HepG2 (cell line): ENCODE results near the gene PRKCZ. TPM values are rescaled to one million over a fixed set of nuclear protein-coding genes. Genes with fewer than 3 reads are reported as not detected.
A peak's percentile ranks its signal among the peaks of the same experiment; 100 is the strongest.

ENCODE experiments used
- BCL3 ChIP-seq: sonication (generic); formaldehyde crosslinking; IDR thresholded peaks from 2 replicates; pipeline ENCODE4 v1.5.1; 2020; ENCODE audit warnings: mild to moderate bottlenecking, missing genetic modification reagents, moderate library complexity
- FIP1L1 ChIP-seq: fragments of 200-400 bp; formaldehyde crosslinking; IDR thresholded peaks from 2 replicates; pipeline ENCODE4 v1.6.1; 2018; ENCODE audit warnings: low read depth, mild to moderate bottlenecking, low read length, moderate library complexity, borderline replicate concordance; ENCODE audit not compliant: insufficient read depth
- GABPB1 ChIP-seq: IDR thresholded peaks from 2 replicates; pipeline ENCODE4 v1.6.1; 2016; ENCODE audit warnings: mild to moderate bottlenecking, missing genetic modification reagents, moderate library complexity, missing compliant biosample characterization
- HDAC2 ChIP-seq: sonication (generic); formaldehyde crosslinking; IDR thresholded peaks from 2 replicates; pipeline ENCODE4 v1.4.0; 2020; ENCODE audit warnings: missing genetic modification reagents
- HINFP ChIP-seq: sonication (generic); formaldehyde crosslinking; IDR thresholded peaks from 2 replicates; pipeline ENCODE4 v1.4.0; 2020; ENCODE audit warnings: low read depth, mild to moderate bottlenecking, missing genetic modification reagents
- KLF11 ChIP-seq: IDR thresholded peaks from 2 replicates; pipeline ENCODE4 v1.6.1; 2016; ENCODE audit warnings: missing compliant biosample characterization
- NFYC ChIP-seq: IDR thresholded peaks from 2 replicates; pipeline ENCODE4 v1.6.1; 2016; ENCODE audit warnings: missing genetic modification reagents, missing compliant biosample characterization
- TCF7L2 ChIP-seq: IDR thresholded peaks from 2 replicates; pipeline ENCODE4 v1.6.1; 2011; ENCODE audit warnings: mild to moderate bottlenecking, low read depth, low read length, moderate library complexity
- ZBTB37 ChIP-seq: sonication (generic); formaldehyde crosslinking; IDR thresholded peaks from 2 replicates; pipeline ENCODE4 v1.4.0; 2020; ENCODE audit warnings: mild to moderate bottlenecking, missing genetic modification reagents
- ZFX ChIP-seq: sonication (generic); formaldehyde crosslinking; IDR thresholded peaks from 2 replicates; pipeline ENCODE4 v1.4.0; 2020; ENCODE audit warnings: mild to moderate bottlenecking, low read depth, missing genetic modification reagents, moderate library complexity
- ZNF20 ChIP-seq: sonication (generic); formaldehyde crosslinking; IDR thresholded peaks from 2 replicates; pipeline ENCODE4 v1.4.0; 2020; ENCODE audit warnings: mild to moderate bottlenecking, moderate library complexity, missing genetic modification reagents
- ZNF280D ChIP-seq: sonication (generic); formaldehyde crosslinking; IDR thresholded peaks from 2 replicates; pipeline ENCODE4 v1.5.1; 2020; ENCODE audit warnings: mild to moderate bottlenecking, missing genetic modification reagents
- ZNF317 ChIP-seq: sonication (generic); formaldehyde crosslinking; IDR thresholded peaks from 2 replicates; pipeline ENCODE4 v1.5.0; 2020; ENCODE audit warnings: mild to moderate bottlenecking, missing genetic modification reagents
- ZNF503 ChIP-seq: sonication (generic); formaldehyde crosslinking; IDR thresholded peaks from 2 replicates; pipeline ENCODE4 v1.4.0; 2020; ENCODE audit warnings: missing genetic modification reagents
- ZNF530 ChIP-seq: sonication (generic); formaldehyde crosslinking; IDR thresholded peaks from 2 replicates; pipeline ENCODE4 v1.5.0; 2020; ENCODE audit warnings: low read depth, mild to moderate bottlenecking, missing genetic modification reagents
- ZNF788 ChIP-seq: sonication (generic); formaldehyde crosslinking; IDR thresholded peaks from 2 replicates; pipeline ENCODE4 v1.5.0; 2020; ENCODE audit warnings: mild to moderate bottlenecking, missing genetic modification reagents, borderline replicate concordance
- ZNF800 ChIP-seq: sonication (generic); formaldehyde crosslinking; IDR thresholded peaks from 2 replicates; pipeline ENCODE4 v1.4.0; 2020; ENCODE audit warnings: missing genetic modification reagents
- polyA plus RNA-seq, 8 experiments: library from polyadenylated mRNA; depleted of rRNA in 3 of 8; stranded (reverse) in 7 of 8; unstranded in 1 of 8; fragments of >200 nt; fragmentation: Illumina TruSeq in 4 of 8; extraction: Trizol in 4 of 8; gene quantifications; 2 replicates each; pipeline versions ENCODE4 v1.2.1 to v1.2.3, GENCODE V29; 2011 to 2016; ENCODE audit warnings: low read depth in 4 of 8, missing spikeins in 1 of 8, mixed read lengths in 1 of 8; ENCODE audit not compliant: insufficient read depth in 1 of 8
- total RNA-seq, 5 experiments: library from RNA; depleted of rRNA; stranded (reverse); fragments of >200 nt; fragmentation: Illumina TruSeq; extraction: Trizol; gene quantifications; 2 replicates each; pipeline ENCODE4 v1.2.3, GENCODE V29; 2016; ENCODE audit warnings: low read depth in 1 of 5

Gene PRKCZ
- total and polyA plus RNA-seq, 2 of the 13 experiments (the other 11 are each of a cell fraction or from before 2014, with no cell fraction given) = 34.7 to 85.2 TPM

GRCh38 chr1:2049718-2050431 lies at the start of gene PRKCZ (continued):
- TF ChIP-seq HINFP = peak; percentile 98
- TF ChIP-seq NFYC (CRISPR knock-in tag) = peak; percentile 82
- peak; percentile 76; the same call in 1 of the 2 replicates for TF ChIP-seq ZNF788 (CRISPR knock-in tag)
- TF ChIP-seq ZNF20 = 0 out of 2 replicates have a peak, but pooled peaks have one; percentile 64
- peak; percentile 51 for TF ChIP-seq HDAC2 (CRISPR knock-in tag)
- no peak for TF ChIP-seq ZNF530 (CRISPR knock-in tag)
- TF ChIP-seq ZNF280D (CRISPR knock-in tag) = 0 out of 2 replicates have a peak, but pooled peaks have one; percentile 77
- TF ChIP-seq KLF11 (CRISPR knock-in tag) = no peak
- peak; percentile 65 for TF ChIP-seq GABPB1 (CRISPR knock-in tag)
- no peak for TF ChIP-seq BCL3
- no peak for TF ChIP-seq ZNF800 (CRISPR knock-in tag)
- TF ChIP-seq FIP1L1 = no peak
- 0 out of 2 replicates have a peak, but pooled peaks have one; percentile 35 for TF ChIP-seq ZBTB37
- TF ChIP-seq ZNF503 (CRISPR knock-in tag) = peak; percentile 21; the same call in 1 of the 2 replicates
- 0 out of 2 replicates have a peak, but pooled peaks have one; percentile 50 for TF ChIP-seq ZNF317
- no peak for TF ChIP-seq TCF7L2
- TF ChIP-seq ZFX (CRISPR knock-in tag) = peak; percentile 72
